ENCODE results near the gene SLC29A3.

Gene SLC29A3

DNA sequence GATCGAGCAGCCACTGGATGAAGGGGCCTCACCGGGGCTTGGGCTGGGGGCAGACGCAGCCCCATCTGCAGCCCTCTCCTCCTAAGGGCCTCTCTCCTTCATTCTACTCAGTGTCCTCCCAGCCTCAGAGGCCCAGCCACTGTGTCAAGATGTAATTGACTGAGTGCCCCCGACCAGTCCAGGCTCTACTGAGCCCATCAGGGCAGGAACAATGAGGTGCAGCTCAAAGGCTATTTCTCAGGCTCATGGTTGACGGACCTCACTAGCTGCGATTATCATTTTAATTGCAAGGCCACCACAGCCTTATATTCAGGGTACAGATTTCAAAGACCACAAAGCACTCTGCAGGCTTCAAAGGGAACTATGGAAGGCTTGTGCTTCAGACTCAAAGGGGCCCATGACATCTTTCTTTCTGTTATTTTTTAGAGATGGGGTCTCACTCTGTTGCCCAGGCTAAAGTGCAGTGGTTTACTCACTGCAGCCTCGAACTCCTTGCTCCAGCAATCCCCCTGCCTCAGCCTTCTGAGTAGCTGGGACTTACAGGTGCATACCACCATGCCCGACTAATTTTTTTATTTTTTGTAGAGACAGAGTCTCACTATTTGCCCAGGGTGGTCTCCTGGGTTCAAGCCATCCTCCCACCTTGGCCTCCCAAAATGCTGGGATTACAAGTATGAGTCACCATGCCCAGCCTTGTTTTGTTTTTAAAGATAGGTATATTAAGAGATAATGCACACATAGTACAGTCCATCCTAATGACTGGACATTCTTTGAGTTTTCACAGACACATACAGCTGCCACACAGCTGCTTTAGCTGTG, 23.7 kb downstream of the SLC29A3 start:
- no peak overlapping the region for H3K4me3 ChIP-seq (ENCODE audit: low read length)
- no peak for DNase-seq (ENCODE audit: low read depth)
- TF ChIP-seq, protein P1, sequence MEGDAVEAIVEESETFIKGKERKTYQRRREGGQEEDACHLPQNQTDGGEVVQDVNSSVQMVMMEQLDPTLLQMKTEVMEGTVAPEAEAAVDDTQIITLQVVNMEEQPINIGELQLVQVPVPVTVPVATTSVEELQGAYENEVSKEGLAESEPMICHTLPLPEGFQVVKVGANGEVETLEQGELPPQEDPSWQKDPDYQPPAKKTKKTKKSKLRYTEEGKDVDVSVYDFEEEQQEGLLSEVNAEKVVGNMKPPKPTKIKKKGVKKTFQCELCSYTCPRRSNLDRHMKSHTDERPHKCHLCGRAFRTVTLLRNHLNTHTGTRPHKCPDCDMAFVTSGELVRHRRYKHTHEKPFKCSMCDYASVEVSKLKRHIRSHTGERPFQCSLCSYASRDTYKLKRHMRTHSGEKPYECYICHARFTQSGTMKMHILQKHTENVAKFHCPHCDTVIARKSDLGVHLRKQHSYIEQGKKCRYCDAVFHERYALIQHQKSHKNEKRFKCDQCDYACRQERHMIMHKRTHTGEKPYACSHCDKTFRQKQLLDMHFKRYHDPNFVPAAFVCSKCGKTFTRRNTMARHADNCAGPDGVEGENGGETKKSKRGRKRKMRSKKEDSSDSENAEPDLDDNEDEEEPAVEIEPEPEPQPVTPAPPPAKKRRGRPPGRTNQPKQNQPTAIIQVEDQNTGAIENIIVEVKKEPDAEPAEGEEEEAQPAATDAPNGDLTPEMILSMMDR (conservative IDR thresholded peaks at IDR 0.05; ENCODE audit: low read depth, low read length) = no peak

- TF ChIP-seq, protein P1 (conservative IDR thresholded peaks at IDR 0.05; ENCODE audit: low read depth, low read length) = no peak
These were observed 24.3 kb downstream of the SLC29A3 start for GRCh38 chr10:71343392-71343773.

DNA sequence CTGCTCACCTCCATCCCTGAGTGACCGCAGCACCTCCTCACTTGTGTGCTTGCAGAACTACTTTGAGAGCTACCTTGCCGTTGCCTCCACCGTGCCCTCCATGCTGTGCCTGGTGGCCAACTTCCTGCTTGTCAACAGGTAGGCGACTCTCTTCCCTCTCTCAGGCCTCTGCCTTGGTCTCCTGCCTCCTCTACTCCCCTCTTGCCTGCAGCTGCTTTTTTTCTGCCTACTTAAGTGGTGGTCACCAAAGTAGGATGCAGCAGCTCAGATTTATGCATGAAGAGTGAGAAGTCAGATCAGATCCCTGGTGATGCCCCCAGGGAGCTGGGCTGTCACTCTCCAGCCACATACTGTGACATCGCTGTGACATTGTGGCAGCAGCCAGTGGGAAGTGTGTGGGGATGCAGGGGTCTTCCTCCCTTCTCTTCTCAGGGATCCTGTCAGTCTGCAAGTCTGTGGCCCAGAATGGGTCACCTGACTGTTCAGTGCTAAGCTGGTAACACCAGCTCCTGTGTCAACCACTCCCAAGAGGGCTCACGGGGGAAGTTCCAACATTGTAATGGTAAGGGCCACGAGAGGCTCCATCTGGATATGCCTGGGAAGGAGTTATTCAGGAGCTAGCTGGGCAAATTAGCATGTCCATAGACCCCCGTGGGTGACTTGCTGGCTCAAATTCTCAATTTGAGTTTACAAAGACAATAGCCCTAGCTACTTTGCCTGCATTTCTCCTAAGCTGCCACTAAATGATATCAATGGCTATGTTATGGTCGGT, 25.3 kb downstream of the SLC29A3 start:
- TF ChIP-seq, protein P1 (conservative IDR thresholded peaks at IDR 0.05; ENCODE audit: low read depth, low read length) = no peak
- DNase-seq (ENCODE audit: low read depth) = no peak

More at GRCh38 chr10:71343392-71343773, 24.3 kb downstream of the SLC29A3 start:
- H3K4me3 ChIP-seq (ENCODE audit: low read length) = no peak overlapping the region
- no peak for DNase-seq (ENCODE audit: low read depth)

GRCh38 chr10:71344993-71345480, 26.0 kb downstream of the SLC29A3 start:
- TF ChIP-seq, protein P1 (conservative IDR thresholded peaks at IDR 0.05; ENCODE audit: low read depth, low read length) = no peak
- no peak for DNase-seq (ENCODE audit: low read depth)
- H3K4me3 ChIP-seq (ENCODE audit: low read length) = no peak overlapping the region

More for the DNA sequence above, 25.3 kb downstream of the SLC29A3 start:
- H3K4me3 ChIP-seq (ENCODE audit: low read length) = no peak overlapping the region

- no peak for DNase-seq (ENCODE audit: low read depth)
- H3K4me3 ChIP-seq (ENCODE audit: low read length) = no peak overlapping the region
- TF ChIP-seq, protein P1 (conservative IDR thresholded peaks at IDR 0.05; ENCODE audit: low read depth, low read length) = no peak
These were observed 26.6 kb downstream of the SLC29A3 start for GRCh38 chr10:71345694-71346093.

- TF ChIP-seq, protein P1 (conservative IDR thresholded peaks at IDR 0.05; ENCODE audit: low read depth, low read length) = no peak
- DNase-seq (ENCODE audit: low read depth) = no peak
- no peak overlapping the region for H3K4me3 ChIP-seq (ENCODE audit: low read length)
These were observed 27.7 kb downstream of the SLC29A3 start for GRCh38 chr10:71346731-71347130.
